WERI-Rb-1 (cell line): ENCODE data around the gene COL18A1.

Source experiments
- DNase-seq: peaks from one replicate; pipeline ENCODE4 v3.0.0-alpha.2; 2020
- H3K27ac ChIP-seq: fragments of 250-450 bp; sonication (Bioruptor Pico); 2 replicates; pipeline ENCODE4 v1.5.1; 2020; ENCODE audit warnings: mild to moderate bottlenecking, moderate library complexity
- H3K27me3 ChIP-seq: fragments of 250-450 bp; sonication (Bioruptor Pico); 2 replicates; pipeline ENCODE4 v1.5.1; 2021; ENCODE audit warnings: mild to moderate bottlenecking, low read depth, moderate library complexity; ENCODE audit not compliant: insufficient read depth, severe bottlenecking
- H3K36me3 ChIP-seq: fragments of 250-450 bp; sonication (Bioruptor Pico); 2 replicates; pipeline ENCODE4 v1.5.1; 2020; ENCODE audit warnings: mild to moderate bottlenecking, moderate library complexity
- H3K4me3 ChIP-seq: 2 replicates; pipeline ENCODE4 v1.5.1; 2011; ENCODE audit warnings: low read depth, mild to moderate bottlenecking, control low read depth, low read length
- H3K9me3 ChIP-seq: fragments of 250-450 bp; sonication (Bioruptor Pico); 2 replicates; pipeline ENCODE4 v1.5.1; 2021; ENCODE audit warnings: mild to moderate bottlenecking, moderate library complexity; ENCODE audit not compliant: severe bottlenecking
- TF ChIP-seq, protein P1 (sequence below): IDR thresholded peaks from 2 replicates; pipeline ENCODE4 v1.5.1; 2011; ENCODE audit warnings: low read depth, mild to moderate bottlenecking, control low read depth, inconsistent platforms, low read length

COL18A1 gene

DNA sequence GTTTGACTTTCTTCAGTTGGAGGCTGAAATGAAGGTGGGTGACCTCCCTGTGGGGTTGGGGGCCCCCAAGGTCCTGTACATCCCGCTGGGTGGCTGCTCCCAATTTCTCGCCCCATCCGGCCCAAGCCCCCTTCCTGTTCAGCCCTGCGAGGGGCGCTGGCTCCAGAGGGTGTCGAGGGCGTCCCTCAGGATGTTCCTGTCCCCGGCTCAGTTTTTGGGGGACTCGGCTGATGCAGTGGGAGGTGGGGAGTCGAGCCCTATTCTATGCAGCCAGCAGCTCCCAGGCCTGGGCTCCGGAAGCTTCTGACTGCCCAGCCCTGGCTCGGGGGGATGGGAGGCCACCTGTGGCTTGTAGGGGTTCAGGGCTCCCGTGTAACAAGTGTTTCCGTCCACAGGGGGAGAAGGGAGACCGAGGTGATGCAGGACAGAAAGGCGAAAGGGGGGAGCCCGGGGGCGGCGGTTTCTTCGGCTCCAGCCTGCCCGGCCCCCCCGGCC lies 99.1 kb downstream of the COL18A1 start:
- DNase-seq = no peak
- no peak overlapping the region for H3K27ac ChIP-seq
- no peaks in the 10 kb centered on the region for H3K27me3 ChIP-seq
- H3K9me3 ChIP-seq = no peaks in the 10 kb centered on the region
- TF ChIP-seq, protein P1, sequence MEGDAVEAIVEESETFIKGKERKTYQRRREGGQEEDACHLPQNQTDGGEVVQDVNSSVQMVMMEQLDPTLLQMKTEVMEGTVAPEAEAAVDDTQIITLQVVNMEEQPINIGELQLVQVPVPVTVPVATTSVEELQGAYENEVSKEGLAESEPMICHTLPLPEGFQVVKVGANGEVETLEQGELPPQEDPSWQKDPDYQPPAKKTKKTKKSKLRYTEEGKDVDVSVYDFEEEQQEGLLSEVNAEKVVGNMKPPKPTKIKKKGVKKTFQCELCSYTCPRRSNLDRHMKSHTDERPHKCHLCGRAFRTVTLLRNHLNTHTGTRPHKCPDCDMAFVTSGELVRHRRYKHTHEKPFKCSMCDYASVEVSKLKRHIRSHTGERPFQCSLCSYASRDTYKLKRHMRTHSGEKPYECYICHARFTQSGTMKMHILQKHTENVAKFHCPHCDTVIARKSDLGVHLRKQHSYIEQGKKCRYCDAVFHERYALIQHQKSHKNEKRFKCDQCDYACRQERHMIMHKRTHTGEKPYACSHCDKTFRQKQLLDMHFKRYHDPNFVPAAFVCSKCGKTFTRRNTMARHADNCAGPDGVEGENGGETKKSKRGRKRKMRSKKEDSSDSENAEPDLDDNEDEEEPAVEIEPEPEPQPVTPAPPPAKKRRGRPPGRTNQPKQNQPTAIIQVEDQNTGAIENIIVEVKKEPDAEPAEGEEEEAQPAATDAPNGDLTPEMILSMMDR = no peak
- no peaks in the 10 kb centered on the region for H3K36me3 ChIP-seq
- no peak overlapping the region for H3K4me3 ChIP-seq

- TF ChIP-seq, protein P1 = no peak
- DNase-seq = peak; percentile 15
- Histone ChIP-seq H3K9me3 (no peaks in the 10 kb centered on the region), H3K36me3 (no peaks in the 10 kb centered on the region), H3K27me3 (no peaks in the 10 kb centered on the region), H3K4me3 (no peak overlapping the region), H3K27ac (no peak overlapping the region)
Measured at GRCh38 chr21:45504516-45505415, 99.8 kb downstream of the COL18A1 start.

DNA sequence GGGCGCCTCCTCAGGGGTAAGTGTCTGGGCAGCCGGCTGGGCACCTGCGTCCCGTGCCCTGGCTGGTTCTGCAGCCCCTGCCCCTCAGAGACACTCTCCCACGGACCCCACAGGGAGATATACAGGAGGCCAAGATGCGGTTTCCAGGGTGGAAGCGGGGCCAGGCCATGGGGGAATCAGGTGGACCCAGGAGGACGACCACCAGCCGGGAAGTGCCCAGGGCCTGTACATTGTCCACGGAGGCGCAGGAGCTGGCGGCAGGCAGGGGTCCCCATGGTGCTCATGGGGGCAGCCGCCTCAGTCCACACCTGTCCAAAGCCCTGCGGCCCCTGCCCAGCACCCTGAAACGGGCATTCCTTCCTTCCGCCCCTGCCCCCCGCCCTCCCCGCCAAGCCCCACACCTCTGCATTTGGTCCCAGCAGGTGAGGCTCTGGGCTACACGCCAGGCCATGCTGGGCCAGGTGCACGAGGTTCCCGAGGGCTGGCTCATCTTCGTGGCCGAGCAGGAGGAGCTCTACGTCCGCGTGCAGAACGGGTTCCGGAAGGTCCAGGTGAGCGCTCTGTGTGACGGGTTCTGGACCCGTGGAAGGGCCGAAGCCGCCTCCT lies 100.6 kb downstream of the COL18A1 start:
- no peaks in the 10 kb centered on the region for H3K36me3 ChIP-seq
- H3K9me3 ChIP-seq = no peaks in the 10 kb centered on the region
- no peaks in the 10 kb centered on the region for H3K27me3 ChIP-seq
- DNase-seq = peak; percentile 10
- TF ChIP-seq, protein P1 = no peak
- no peak overlapping the region for H3K4me3 ChIP-seq
- no peak overlapping the region for H3K27ac ChIP-seq

DNA sequence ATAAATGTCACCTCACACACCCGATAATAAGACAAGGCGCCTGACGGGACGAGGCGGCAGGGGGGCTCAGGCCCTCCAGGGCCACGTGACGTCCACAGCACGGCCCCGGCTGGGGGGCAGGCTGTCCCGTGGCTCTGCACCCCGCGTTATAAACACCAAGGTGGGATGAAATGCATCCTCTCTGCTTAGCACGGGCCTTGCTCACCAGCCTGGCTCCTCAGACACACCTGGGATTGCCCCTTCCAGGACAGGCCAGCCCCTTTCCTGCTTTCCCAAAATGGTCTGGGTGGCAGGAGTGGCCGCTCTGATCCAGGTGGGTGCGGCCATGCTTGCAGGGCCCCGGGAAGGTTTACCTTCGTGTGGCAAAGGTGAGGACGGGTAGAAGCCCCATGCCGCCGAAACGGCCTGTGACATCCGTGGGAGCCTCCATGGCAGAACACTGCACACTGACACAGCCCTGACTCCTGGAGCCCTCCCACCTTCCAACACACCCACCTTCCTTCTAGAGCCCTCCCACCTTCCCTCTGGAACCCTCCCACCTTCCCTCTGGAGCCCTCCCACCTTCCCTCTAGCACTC lies 101.4 kb downstream of the COL18A1 start:
- 0 out of 2 replicates have a peak, but pooled peaks cover 2% of the 10 kb centered on the region for H3K36me3 ChIP-seq
- no peaks in the 10 kb centered on the region for H3K9me3 ChIP-seq
- H3K27ac ChIP-seq = no peak overlapping the region
- H3K4me3 ChIP-seq = no peak overlapping the region
- TF ChIP-seq, protein P1 = no peak
- no peaks in the 10 kb centered on the region for H3K27me3 ChIP-seq
- no peak for DNase-seq

- no peak overlapping the region for H3K27ac ChIP-seq
- no peaks in the 10 kb centered on the region for H3K9me3 ChIP-seq
- no peaks in the 10 kb centered on the region for H3K27me3 ChIP-seq
- H3K4me3 ChIP-seq = no peak overlapping the region
- DNase-seq = no peak
- TF ChIP-seq, protein P1 = no peak
- H3K36me3 ChIP-seq = 0 out of 2 replicates have a peak, but pooled peaks cover 4% of the 10 kb centered on the region
Measured at GRCh38 chr21:45506836-45507522, 102.0 kb downstream of the COL18A1 start.
